ENCODE results near the gene FAM117A.

FAM117A gene

DNA sequence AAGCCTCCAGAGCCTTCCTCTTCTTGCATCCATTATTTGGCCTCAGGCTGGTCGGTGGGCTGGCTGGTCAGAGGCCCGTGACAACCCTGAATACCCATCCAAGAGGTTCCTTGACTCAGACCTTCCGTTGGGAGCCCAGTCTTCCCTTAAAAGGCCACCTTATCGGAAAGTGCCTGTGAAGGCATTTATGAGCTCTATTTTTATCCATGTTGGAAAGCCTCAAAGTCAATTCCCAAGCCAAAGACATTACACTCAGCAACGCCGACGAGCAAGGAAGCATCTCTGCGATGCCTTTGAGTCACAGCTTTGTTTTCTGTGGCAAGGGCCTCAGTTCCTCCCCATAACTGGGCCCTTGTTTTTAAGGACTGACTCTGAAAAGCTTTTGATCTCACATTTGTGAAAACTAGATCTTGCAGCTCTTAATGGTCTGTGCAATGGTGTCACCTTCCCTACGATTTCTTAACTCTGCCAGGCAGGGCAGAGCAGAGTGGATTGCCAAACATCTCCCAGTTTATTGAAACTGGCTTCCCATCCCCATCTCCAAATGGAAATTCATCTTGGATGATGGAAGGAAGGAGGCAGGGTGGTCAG lies 72.8 kb downstream of the FAM117A start:
- no peak overlapping the region for H3K4me3 ChIP-seq (ENCODE audit: low read depth, low read length)
- no peak for TF ChIP-seq CTCF (IDR thresholded peaks at IDR 0.05; ENCODE audit: control insufficient read depth, extremely low read depth, insufficient read depth)
- DNase-seq (ENCODE audit: low read depth), result no peak

DNA sequence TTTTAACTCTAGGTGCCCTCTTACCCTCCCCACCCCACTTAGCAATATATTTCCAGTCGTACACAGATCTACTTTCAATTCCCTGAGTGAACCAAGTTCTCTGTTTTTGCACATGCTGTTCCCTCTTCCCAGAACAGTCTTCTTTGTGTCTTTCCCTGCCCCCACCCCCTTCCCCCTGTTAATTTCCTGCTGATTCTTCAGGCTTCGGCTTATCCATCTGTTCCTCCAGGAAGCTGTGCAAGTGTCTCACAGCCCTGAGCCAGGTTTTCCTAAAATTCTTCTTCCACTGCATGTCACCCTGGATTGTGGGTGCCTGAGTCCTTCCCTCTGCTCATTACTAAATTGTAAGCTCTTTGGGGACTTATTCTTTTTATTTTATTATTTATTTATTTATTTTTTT lies 73.7 kb downstream of the FAM117A start:
- DNase-seq (ENCODE audit: low read depth), result no peak
- H3K4me3 ChIP-seq (ENCODE audit: low read depth, low read length), result no peak overlapping the region
- no peak for TF ChIP-seq CTCF (IDR thresholded peaks at IDR 0.05; ENCODE audit: control insufficient read depth, extremely low read depth, insufficient read depth)

DNA sequence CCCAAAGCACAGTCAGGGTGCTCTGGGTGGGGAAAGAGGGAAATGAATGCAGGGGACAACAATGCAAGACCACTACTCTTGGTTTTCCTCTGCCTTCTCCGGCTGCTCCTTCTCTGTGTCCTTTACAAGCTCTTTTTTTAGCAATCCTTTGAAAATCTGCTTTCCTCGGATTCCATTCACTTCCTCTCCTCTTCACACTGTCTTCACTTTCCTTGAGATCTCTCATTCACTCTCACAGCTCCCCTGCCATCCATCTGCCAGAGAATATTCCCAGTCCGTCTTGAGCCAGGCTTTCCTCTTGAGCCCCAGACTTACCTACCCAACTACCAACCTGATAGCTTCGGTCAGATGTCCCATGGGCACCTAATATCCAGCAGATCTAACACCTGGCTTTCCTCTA lies 75.1 kb downstream of the FAM117A start:
- no peak for TF ChIP-seq CTCF (IDR thresholded peaks at IDR 0.05; ENCODE audit: control insufficient read depth, extremely low read depth, insufficient read depth)
- H3K4me3 ChIP-seq (ENCODE audit: low read depth, low read length), result no peak overlapping the region
- DNase-seq (ENCODE audit: low read depth), result no peak

DNA sequence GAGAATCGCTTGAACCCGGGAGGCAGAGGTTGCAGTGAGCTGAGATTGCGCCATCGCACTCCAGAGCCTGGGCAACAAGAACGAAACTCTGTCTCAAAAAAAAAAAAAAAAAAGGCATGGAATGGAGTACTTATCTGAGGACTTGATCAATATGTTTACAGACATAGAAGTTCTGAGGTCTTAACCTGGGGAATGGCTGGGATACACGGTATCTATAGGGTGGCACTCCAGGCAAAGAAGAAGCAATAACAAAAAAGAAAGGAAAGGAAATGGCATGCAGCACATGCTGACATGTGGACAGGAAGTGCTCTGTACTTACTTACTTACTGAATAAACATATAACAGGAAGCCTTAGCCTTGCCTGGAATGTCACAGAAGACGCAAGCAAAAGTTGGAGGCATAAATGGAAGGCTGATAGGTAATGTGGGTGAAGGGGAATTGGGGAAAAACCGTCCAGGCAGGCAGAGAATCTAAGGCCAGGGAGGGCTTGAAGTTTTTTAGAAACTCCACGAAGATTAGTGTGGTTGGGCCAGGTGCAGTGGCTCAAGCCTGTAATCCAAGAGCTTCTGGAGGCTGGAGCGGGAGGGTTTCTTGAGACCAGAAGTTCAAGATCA lies 75.9 kb downstream of the FAM117A start:
- DNase-seq (ENCODE audit: low read depth), result no peak
- H3K4me3 ChIP-seq (ENCODE audit: low read depth, low read length), result no peak overlapping the region
- TF ChIP-seq CTCF (IDR thresholded peaks at IDR 0.05; ENCODE audit: control insufficient read depth, extremely low read depth, insufficient read depth), result no peak

DNA sequence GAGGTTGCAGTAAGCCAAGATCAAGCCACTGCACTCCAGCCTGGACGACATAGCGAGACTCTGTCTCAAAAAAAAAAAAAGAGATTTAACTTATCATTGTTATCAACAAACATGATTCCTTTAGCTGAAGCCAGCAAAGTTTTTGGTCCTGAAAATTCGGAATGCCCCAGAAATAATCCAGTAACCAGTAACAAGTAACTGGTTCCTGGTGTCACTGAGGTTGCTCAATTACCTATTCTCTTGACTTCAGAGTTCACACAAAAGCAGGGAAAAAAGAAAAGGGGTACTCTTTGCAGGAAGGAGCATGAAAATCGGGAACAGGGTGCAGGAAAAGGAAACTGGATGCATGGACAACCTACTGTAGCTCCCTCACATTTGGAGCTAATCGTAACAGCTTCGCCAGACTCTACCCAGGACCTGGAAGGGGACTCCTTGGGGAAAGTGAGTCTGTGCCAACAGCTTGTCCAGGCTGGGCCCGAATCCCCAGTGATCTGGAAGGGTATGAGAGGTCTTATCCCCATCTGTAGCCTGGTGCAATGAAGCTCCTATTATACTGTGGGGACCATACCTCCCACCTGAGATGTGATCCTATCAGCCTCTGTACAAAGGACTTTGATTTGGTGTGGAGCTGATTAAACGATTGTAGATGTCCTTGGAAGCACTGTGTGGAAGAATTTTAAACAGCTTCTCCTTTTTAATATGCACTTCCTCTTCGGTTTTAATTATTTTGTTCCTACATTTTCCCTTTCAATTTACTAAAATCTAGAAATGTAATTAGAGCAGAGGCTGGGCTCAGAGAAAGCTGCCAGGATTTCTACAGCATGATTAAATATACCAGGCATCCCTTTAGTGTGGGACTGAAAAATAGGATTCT lies 82.6 kb downstream of the FAM117A start:
- no peak overlapping the region for H3K4me3 ChIP-seq (ENCODE audit: low read depth, low read length)
- TF ChIP-seq CTCF (IDR thresholded peaks at IDR 0.05; ENCODE audit: control insufficient read depth, extremely low read depth, insufficient read depth), result no peak
- no peak for DNase-seq (ENCODE audit: low read depth)

- H3K4me3 ChIP-seq (ENCODE audit: low read depth, low read length), result no peak overlapping the region
- no peak for TF ChIP-seq CTCF (IDR thresholded peaks at IDR 0.05; ENCODE audit: control insufficient read depth, extremely low read depth, insufficient read depth)
- DNase-seq (ENCODE audit: low read depth), result no peak
Measured at GRCh38 chr17:49680314-49680713, 83.6 kb downstream of the FAM117A start.

Data from LNCaP clone FGC (cell line).